ENCODE data around the gene AK2. TPM values are rescaled to one million over a fixed set of nuclear protein-coding genes. Genes with fewer than 3 reads are reported as not detected.

The AK2 gene
- total and polyA plus RNA-seq, 2 donors (not counting 3 experiments of a cell fraction or from before 2014, with no cell fraction given) = 107 to 134 TPM

DNA sequence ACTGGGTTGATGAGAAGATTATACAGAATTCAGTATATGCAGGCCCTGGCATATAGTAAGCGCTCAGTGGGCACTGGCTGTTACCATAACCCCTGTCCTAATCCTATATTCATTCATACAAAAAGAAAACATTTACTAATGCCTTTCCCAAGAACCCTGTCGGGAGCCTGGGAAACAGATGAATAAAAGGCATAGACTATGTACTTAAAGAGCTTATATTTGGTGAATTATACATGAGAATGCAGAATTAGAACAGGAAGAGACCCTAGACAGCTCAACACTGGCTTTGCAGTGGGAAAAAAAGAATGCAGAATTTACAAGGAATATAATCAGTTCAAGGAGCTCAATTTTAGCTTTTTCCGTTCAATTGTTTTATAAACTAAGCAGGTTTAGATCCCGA, 10.9 kb downstream of the AK2 start:
- Histone ChIP-seq H3K27ac (ENCODE audit: insufficient read depth, low read depth, low read length) (no peak overlapping the region), H3K79me2 (ENCODE audit: control insufficient read depth, insufficient read depth, low read length) (peaks cover 40% of the 10 kb centered on the region), H3K36me3 (ENCODE audit: control insufficient read depth in 2 of 2, extremely low read depth in 1 of 2, insufficient read depth in 2 of 2, low read length in 2 of 2) (peaks cover 2 to 9% of the 10 kb centered on the region in 2 experiments), H3K9me1 (replicated peaks; ENCODE audit: control insufficient read depth, extremely low read depth, insufficient read depth, low read length) (no peaks in the 10 kb centered on the region), H4K20me1 (replicated peaks; ENCODE audit: control insufficient read depth, extremely low read depth, insufficient read depth, low read length) (no peaks in the 10 kb centered on the region), H3K9me3 (replicated peaks; ENCODE audit: control insufficient read depth, insufficient read depth, low read length) (no peaks in the 10 kb centered on the region), H3K4me2 (ENCODE audit: insufficient read depth, low read length) (no peak overlapping the region), H2AFZ (ENCODE audit: low read depth, low read length) (no peak overlapping the region), H3K4me1 (ENCODE audit: control insufficient read depth, extremely low read depth, insufficient read depth, low read length) (no peaks in the 10 kb centered on the region), H3K4me3 (replicated peaks in 1 of 3; ENCODE audit: insufficient read depth in 1 of 3, low read depth in 1 of 3, low read length in 3 of 3) (no peak overlapping the region), H3K9ac (replicated peaks; ENCODE audit: extremely low read depth, insufficient read depth, low read length) (no peak overlapping the region), H3K27me3 (ENCODE audit: control insufficient read depth in 2 of 2, insufficient read depth in 2 of 2, low read length in 2 of 2) (no peaks in the 10 kb centered on the region)
- DNase-seq (ENCODE audit: low read depth, low spot score) (no peak), FAIRE-seq (no peak)
- ChIA-PET CTCF (interaction anchor here (1.1 to 2.5 kb wide), 3 partner anchors 61 to 149 kb away, joined by 3 to 14 read pairs (median 4); partner anchors contain the start of gene RNF19B), POLR2A (interaction anchor here (0.7 kb wide), 1 partner anchor 734 kb away, joined by 3 read pairs; the partner anchor contains the start of gene HDAC1)
- no TSS peak for BruUV-seq (replicated peaks)
- intact Hi-C loops (cut with micrococcal nuclease) (no loop called here), dilution Hi-C loops (cut with MboI; ENCODE audit: extremely low pct_ligation_motif_present, low sequenced_read_pairs) (no loop called here)
- no peak for TF ChIP-seq MYC (IDR thresholded peaks at IDR 0.05; ENCODE audit: low read depth, low read length)
- TF ChIP-seq EZH2 (IDR thresholded peaks at IDR 0.05; ENCODE audit: borderline replicate concordance, low read depth, low read length, severe bottlenecking) = no peak
- TF ChIP-seq CTCF (IDR thresholded peaks at IDR 0.05; ENCODE audit: extremely low read depth in 1 of 2, insufficient read depth in 1 of 2, low read depth in 1 of 2, low read length in 2 of 2) = no peak
- TF ChIP-seq POLR2AphosphoS5 (IDR thresholded peaks at IDR 0.05; ENCODE audit: insufficient read depth, low read depth, low read length) = no peak
- TF ChIP-seq FOS (IDR thresholded peaks at IDR 0.05; ENCODE audit: borderline replicate concordance, insufficient read depth, low read length) = no peak
- TF ChIP-seq, protein P1, sequence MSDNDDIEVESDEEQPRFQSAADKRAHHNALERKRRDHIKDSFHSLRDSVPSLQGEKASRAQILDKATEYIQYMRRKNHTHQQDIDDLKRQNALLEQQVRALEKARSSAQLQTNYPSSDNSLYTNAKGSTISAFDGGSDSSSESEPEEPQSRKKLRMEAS (IDR thresholded peaks at IDR 0.05; ENCODE audit: insufficient read depth, insufficient read length) = no peak
- no peak for TF ChIP-seq JUN (IDR thresholded peaks at IDR 0.05; ENCODE audit: borderline replicate concordance, insufficient read depth, insufficient read length, low read depth)
- no peak for TF ChIP-seq GATA2 (IDR thresholded peaks at IDR 0.05; ENCODE audit: insufficient read depth, insufficient read length, low read depth, low read length)
- TF ChIP-seq POLR2A (IDR thresholded peaks at IDR 0.05; ENCODE audit: low read depth, low read length) = no peak
